Liver (tissue), 3 donors: ENCODE data around the gene IQSEC1.

Experiments
- FOXA1 ChIP-seq: IDR thresholded peaks from 2 replicates; pipeline ENCODE4 v1.6.1; 2016; ENCODE audit warnings: antibody characterized with exemption
- JUND ChIP-seq, 2 donors: IDR thresholded peaks; 2 replicates each; pipeline ENCODE4 v1.6.1; 2016; ENCODE audit warnings: antibody characterized with exemption in 2 of 2
- MAX ChIP-seq: IDR thresholded peaks from 2 replicates; pipeline ENCODE4 v1.6.1; 2016; ENCODE audit warnings: antibody characterized with exemption
- NR2F2 ChIP-seq: IDR thresholded peaks from 2 replicates; pipeline ENCODE4 v1.6.1; 2016; ENCODE audit warnings: antibody characterized with exemption
- RAD21 ChIP-seq, 2 donors: IDR thresholded peaks; 2 replicates each; pipeline ENCODE4 v1.6.1; 2016; ENCODE audit warnings: antibody characterized with exemption in 2 of 2, mild to moderate bottlenecking in 2 of 2
- REST ChIP-seq: IDR thresholded peaks from 2 replicates; pipeline ENCODE4 v1.6.1; 2016; ENCODE audit warnings: antibody characterized with exemption, mild to moderate bottlenecking
- RXRA ChIP-seq, 2 donors: IDR thresholded peaks; 2 replicates each; pipeline ENCODE4 v1.6.1; 2017 to 2018; ENCODE audit warnings: antibody characterized with exemption in 2 of 2, mild to moderate bottlenecking in 1 of 2
- SP1 ChIP-seq: IDR thresholded peaks from 2 replicates; pipeline ENCODE4 v1.6.1; 2018; ENCODE audit warnings: antibody characterized with exemption, mild to moderate bottlenecking
- YY1 ChIP-seq: IDR thresholded peaks from 2 replicates; pipeline ENCODE4 v1.6.1; 2016; ENCODE audit warnings: antibody characterized with exemption, mild to moderate bottlenecking
- ZBTB33 ChIP-seq: IDR thresholded peaks from 2 replicates; pipeline ENCODE4 v1.6.1; 2016; ENCODE audit warnings: antibody characterized with exemption
- TF ChIP-seq, protein P1 (sequence below): fragments of 150-350 bp; IDR thresholded peaks from 2 replicates; pipeline ENCODE4 v1.5.1; 2017; ENCODE audit warnings: improper control_type of control experiment, low read depth, low read length; ENCODE audit not compliant: missing input control
- TF ChIP-seq, protein P2 (sequence below): IDR thresholded peaks from 2 replicates; pipeline ENCODE4 v1.6.1; 2016; ENCODE audit warnings: antibody characterized with exemption
- donor health status: healthy.
- donor health status: healthy.

DNA sequence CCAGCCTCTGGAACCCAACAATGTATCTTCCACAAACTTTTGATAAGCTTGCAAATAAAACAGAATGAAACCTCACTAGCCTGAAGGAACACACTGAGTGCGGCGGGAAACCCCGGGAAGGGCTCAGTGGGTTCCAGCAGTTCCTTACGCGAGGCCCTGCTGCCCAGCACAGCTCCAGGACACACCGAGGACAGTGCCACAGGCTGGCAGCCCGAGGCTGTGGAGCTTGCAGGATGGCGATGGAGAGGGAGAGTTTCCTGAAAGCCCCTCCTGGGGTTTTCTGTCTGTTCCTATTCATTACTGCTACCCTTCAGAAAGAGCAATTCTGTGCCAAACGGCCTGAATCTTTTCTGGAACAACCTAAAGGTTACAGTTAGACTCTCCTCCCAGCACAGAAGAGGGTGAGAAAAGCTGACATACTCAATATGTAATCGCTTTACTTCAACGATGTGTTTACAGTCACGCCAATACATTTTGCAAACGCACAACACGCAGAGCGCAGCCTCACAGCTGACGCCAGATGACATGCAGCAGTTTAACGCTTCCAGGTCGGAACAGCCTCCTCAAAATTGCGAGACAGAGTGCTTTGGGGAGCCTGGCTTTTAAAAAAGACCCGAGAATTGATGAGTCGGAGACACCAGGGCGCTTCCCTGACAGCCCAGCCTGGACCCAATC, 174.8 kb downstream of the IQSEC1 start:
- TF ChIP-seq JUND (IDR thresholded peaks at IDR 0.05) (no peak), REST (no peak), RXRA (IDR thresholded peaks at IDR 0.05) (no peak), SP1 (no peak), YY1 (no peak), FOXA1 (no peak), ZBTB33 (no peak), MAX (no peak), RAD21 (IDR thresholded peaks at IDR 0.05) (no peak), NR2F2 (no peak)
- TF ChIP-seq, protein P1, sequence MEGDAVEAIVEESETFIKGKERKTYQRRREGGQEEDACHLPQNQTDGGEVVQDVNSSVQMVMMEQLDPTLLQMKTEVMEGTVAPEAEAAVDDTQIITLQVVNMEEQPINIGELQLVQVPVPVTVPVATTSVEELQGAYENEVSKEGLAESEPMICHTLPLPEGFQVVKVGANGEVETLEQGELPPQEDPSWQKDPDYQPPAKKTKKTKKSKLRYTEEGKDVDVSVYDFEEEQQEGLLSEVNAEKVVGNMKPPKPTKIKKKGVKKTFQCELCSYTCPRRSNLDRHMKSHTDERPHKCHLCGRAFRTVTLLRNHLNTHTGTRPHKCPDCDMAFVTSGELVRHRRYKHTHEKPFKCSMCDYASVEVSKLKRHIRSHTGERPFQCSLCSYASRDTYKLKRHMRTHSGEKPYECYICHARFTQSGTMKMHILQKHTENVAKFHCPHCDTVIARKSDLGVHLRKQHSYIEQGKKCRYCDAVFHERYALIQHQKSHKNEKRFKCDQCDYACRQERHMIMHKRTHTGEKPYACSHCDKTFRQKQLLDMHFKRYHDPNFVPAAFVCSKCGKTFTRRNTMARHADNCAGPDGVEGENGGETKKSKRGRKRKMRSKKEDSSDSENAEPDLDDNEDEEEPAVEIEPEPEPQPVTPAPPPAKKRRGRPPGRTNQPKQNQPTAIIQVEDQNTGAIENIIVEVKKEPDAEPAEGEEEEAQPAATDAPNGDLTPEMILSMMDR, result no peak
- TF ChIP-seq, protein P2, sequence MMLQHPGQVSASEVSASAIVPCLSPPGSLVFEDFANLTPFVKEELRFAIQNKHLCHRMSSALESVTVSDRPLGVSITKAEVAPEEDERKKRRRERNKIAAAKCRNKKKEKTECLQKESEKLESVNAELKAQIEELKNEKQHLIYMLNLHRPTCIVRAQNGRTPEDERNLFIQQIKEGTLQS, result no peak
